HepG2 (cell line): ENCODE measurements around the gene PALM3. TPM values are rescaled to one million over a fixed set of nuclear protein-coding genes. Genes with fewer than 3 reads are reported as not detected.

Experiments used
- ATAC-seq: fragments of 200-7000 bp; cut with Tn5 transposase; 3 replicates; pipeline ENCODE4 v1.9.1; 2020; ENCODE audit warnings: mild to moderate bottlenecking, moderate library complexity
- BruUV-seq: library from RNA; stranded (reverse); fragments of 400-500 nt; replicated peaks from 2 replicates; lab custom pipeline; 2021; lab: Mats Ljungman, UMichigan
- CTCF ChIA-PET: fragments of 300-600 bp; formaldehyde crosslinking; extraction: SDS; loops from one replicate; lab custom pipeline; 2021; ENCODE audit warnings: low total read pairs, inconsistent platforms, low intra/inter-chr PET ratio; lab: Yijun Ruan, JAX
- POLR2A ChIA-PET: fragments of 350-600 bp; sonication (Branson Sonifier 250); formaldehyde crosslinking; loops from one replicate; lab custom pipeline; 2020; ENCODE audit warnings: antibody characterized with exemption, inconsistent platforms; lab: Yijun Ruan, JAX
- DNase-seq: peaks from one replicate; pipeline ENCODE4 v3.0.0-alpha.2; 2015; ENCODE audit warnings: low spot score
- FAIRE-seq: peaks from 3 replicates; lab custom pipeline; 2011; peaks lifted over from hg19 to GRCh38; lab: Jason Lieb, UNC
- H2AFZ ChIP-seq: one replicate; pipeline ENCODE4 v1.6.1; 2011; ENCODE audit warnings: low read length, inconsistent platforms
- H3K27ac ChIP-seq: fragments of 300-600 bp; 3 replicates; pipeline ENCODE4 v1.8.0; 2011; ENCODE audit warnings: mixed run types, mild to moderate bottlenecking, mixed read lengths, low read length, inconsistent platforms; ENCODE audit not compliant: insufficient read depth; ENCODE audit errors: extremely low read length
- H3K27me3 ChIP-seq, 2 experiments: fragments of 200-600 bp in 1 of 2; 2 replicates in 1 of 2; 3 replicates in 1 of 2; pipeline versions ENCODE4 v1.6.0 to v1.8.0; 2011; ENCODE audit warnings: low read length in 2 of 2, mild to moderate bottlenecking in 2 of 2, moderate library complexity in 2 of 2, inconsistent platforms in 1 of 2; ENCODE audit not compliant: insufficient read depth in 2 of 2, control insufficient read depth in 1 of 2
- H3K36me3 ChIP-seq, 2 experiments: fragments of 200-600 bp in 1 of 2; replicated peaks in 1 of 2; 2 replicates in 1 of 2; 3 replicates in 1 of 2; pipeline versions ENCODE4 v1.5.1 to v1.8.0; 2011; ENCODE audit warnings: low read length in 2 of 2, inconsistent platforms in 1 of 2; ENCODE audit not compliant: insufficient read depth in 2 of 2, control insufficient read depth in 1 of 2
- H3K4me1 ChIP-seq: 2 replicates; pipeline ENCODE4 v1.5.1; 2012; ENCODE audit warnings: low read length, inconsistent platforms; ENCODE audit not compliant: insufficient read depth
- H3K4me2 ChIP-seq: 2 replicates; pipeline ENCODE4 v1.6.0; 2011; ENCODE audit warnings: low read depth, low read length, inconsistent platforms
- H3K4me3 ChIP-seq, 3 experiments: fragments of 200-600 bp in 1 of 3; sonication (generic), shearing (Covaris generic) in 1 of 3; replicated peaks in 1 of 3; 2 replicates each; pipeline ENCODE4 v1.5.1; 2011 to 2016; ENCODE audit warnings: low read length in 3 of 3, inconsistent platforms in 2 of 3, low read depth in 2 of 3, mild to moderate bottlenecking in 2 of 3, control low read depth in 1 of 3, mixed read lengths in 1 of 3; ENCODE audit not compliant: insufficient read depth in 1 of 3
- H3K79me2 ChIP-seq: one replicate; pipeline ENCODE4 v1.6.1; 2011; ENCODE audit warnings: low read length, inconsistent platforms; ENCODE audit not compliant: insufficient read depth
- H3K9ac ChIP-seq: 2 replicates; pipeline ENCODE4 v1.6.0; 2011; ENCODE audit warnings: mild to moderate bottlenecking, low read depth, low read length, inconsistent platforms; ENCODE audit not compliant: insufficient read depth
- H3K9me3 ChIP-seq: 2 replicates; pipeline ENCODE4 v1.5.1; 2012; ENCODE audit warnings: mild to moderate bottlenecking, low read length
- H4K20me1 ChIP-seq: 2 replicates; pipeline ENCODE4 v1.6.0; 2011; ENCODE audit warnings: inconsistent platforms, mild to moderate bottlenecking, low read length, moderate library complexity; ENCODE audit not compliant: insufficient read depth
- CBX1 ChIP-seq: IDR thresholded peaks from one replicate; pipeline ENCODE4 v1.6.1; 2016; ENCODE audit warnings: antibody characterized with exemption, low read depth
- DR1 ChIP-seq: sonication (generic); formaldehyde crosslinking; IDR thresholded peaks from 2 replicates; pipeline ENCODE4 v1.8.0; 2021; ENCODE audit warnings: mild to moderate bottlenecking, missing genetic modification reagents, inconsistent platforms
- GATA4 ChIP-seq: sonication (generic); IDR thresholded peaks from 2 replicates; pipeline ENCODE4 v1.6.1; 2016; ENCODE audit warnings: antibody characterized with exemption, low read depth, borderline replicate concordance
- HOXA3 ChIP-seq: sonication (generic); formaldehyde crosslinking; IDR thresholded peaks from 2 replicates; pipeline ENCODE4 v1.5.0; 2020; ENCODE audit warnings: missing genetic modification reagents
- NR2C2 ChIP-seq: sonication (generic); formaldehyde crosslinking; IDR thresholded peaks from 2 replicates; pipeline ENCODE4 v1.4.0; 2020; ENCODE audit warnings: missing genetic modification reagents, mild to moderate bottlenecking, moderate library complexity, borderline replicate concordance
- POLR2G ChIP-seq: fragments of 200-400 bp; formaldehyde crosslinking; IDR thresholded peaks from 2 replicates; pipeline ENCODE4 v1.6.1; 2018; ENCODE audit warnings: mild to moderate bottlenecking, low read depth, low read length, moderate library complexity
- PRPF4 ChIP-seq: fragments of 200-400 bp; formaldehyde crosslinking; IDR thresholded peaks from 2 replicates; pipeline ENCODE4 v1.6.1; 2016; ENCODE audit warnings: low read length, low read depth; ENCODE audit not compliant: poor library complexity, severe bottlenecking
- SAFB2 ChIP-seq: sonication (generic); formaldehyde crosslinking; IDR thresholded peaks from 2 replicates; pipeline ENCODE4 v1.5.1; 2020; ENCODE audit warnings: missing genetic modification reagents, low read depth, mild to moderate bottlenecking, borderline replicate concordance
- SNAPC2 ChIP-seq: sonication (generic); formaldehyde crosslinking; IDR thresholded peaks from 2 replicates; pipeline ENCODE4 v1.8.1; 2022; ENCODE audit warnings: mild to moderate bottlenecking, missing genetic modification reagents
- TOPORS ChIP-seq: sonication (generic); formaldehyde crosslinking; IDR thresholded peaks from 2 replicates; pipeline ENCODE4 v1.8.0; 2023; ENCODE audit warnings: mild to moderate bottlenecking, missing genetic modification reagents
- YEATS4 ChIP-seq: sonication (generic); formaldehyde crosslinking; IDR thresholded peaks from 2 replicates; pipeline ENCODE4 v1.4.0; 2020; ENCODE audit warnings: missing genetic modification reagents, borderline replicate concordance
- ZNF563 ChIP-seq: sonication (generic); formaldehyde crosslinking; IDR thresholded peaks from 2 replicates; pipeline ENCODE4 v1.8.0; 2022; ENCODE audit warnings: mild to moderate bottlenecking, moderate library complexity, missing genetic modification reagents
- ZNF777 ChIP-seq: sonication (generic); formaldehyde crosslinking; IDR thresholded peaks from 2 replicates; pipeline ENCODE4 v1.4.0; 2020; ENCODE audit warnings: missing genetic modification reagents
- ZSCAN31 ChIP-seq: sonication (generic); formaldehyde crosslinking; IDR thresholded peaks from 2 replicates; pipeline ENCODE4 v1.5.0; 2020; ENCODE audit warnings: low read depth, mild to moderate bottlenecking, missing genetic modification reagents
- WGBS: methylation state at CpG from one replicate; pipeline ENCODE4 v1.1.6; 2017; ENCODE audit warnings: low lambda C conversion rate; 5-methylcytosine and 5-hydroxymethylcytosine counted together
- in situ Hi-C: cut with HindIII; loops from 2 replicates; pipeline ENCODE4 v1.10.0; 2017; ENCODE audit warnings: low pct_unique_long_range_greater_than_20kb; ENCODE audit not compliant: extremely low pct_ligation_motif_present
- intact Hi-C: fragments of 100-400 bp; cut with micrococcal nuclease; formaldehyde crosslinking; loops from one replicate; pipeline ENCODE4 v1.10.0; 2022; ENCODE audit not compliant: unreplicated experiment
- polyA plus RNA-seq, 8 experiments: library from polyadenylated mRNA; depleted of rRNA in 3 of 8; stranded (reverse) in 7 of 8; unstranded in 1 of 8; fragments of >200 nt; fragmentation: Illumina TruSeq in 4 of 8; extraction: Trizol in 4 of 8; gene quantifications; 2 replicates each; pipeline versions ENCODE4 v1.2.1 to v1.2.3, GENCODE V29; 2011 to 2016; ENCODE audit warnings: low read depth in 4 of 8, missing spikeins in 1 of 8, mixed read lengths in 1 of 8; ENCODE audit not compliant: insufficient read depth in 1 of 8
- total RNA-seq, 5 experiments: library from RNA; depleted of rRNA; stranded (reverse); fragments of >200 nt; fragmentation: Illumina TruSeq; extraction: Trizol; gene quantifications; 2 replicates each; pipeline ENCODE4 v1.2.3, GENCODE V29; 2016; ENCODE audit warnings: low read depth in 1 of 5
- TF ChIP-seq, protein P1 (sequence below): sonication (generic); formaldehyde crosslinking; IDR thresholded peaks from 2 replicates; pipeline ENCODE4 v1.5.1; 2020; ENCODE audit warnings: mild to moderate bottlenecking, missing genetic modification reagents, moderate library complexity
- TF ChIP-seq, protein P2 (sequence below): sonication (generic); formaldehyde crosslinking; IDR thresholded peaks from 2 replicates; pipeline ENCODE4 v1.4.0; 2020; ENCODE audit warnings: missing genetic modification reagents

Gene PALM3
- total and polyA plus RNA-seq, 2 of the 13 experiments (the other 11 are each of a cell fraction or from before 2014, with no cell fraction given), result 0.79 to 2.4 TPM

DNA sequence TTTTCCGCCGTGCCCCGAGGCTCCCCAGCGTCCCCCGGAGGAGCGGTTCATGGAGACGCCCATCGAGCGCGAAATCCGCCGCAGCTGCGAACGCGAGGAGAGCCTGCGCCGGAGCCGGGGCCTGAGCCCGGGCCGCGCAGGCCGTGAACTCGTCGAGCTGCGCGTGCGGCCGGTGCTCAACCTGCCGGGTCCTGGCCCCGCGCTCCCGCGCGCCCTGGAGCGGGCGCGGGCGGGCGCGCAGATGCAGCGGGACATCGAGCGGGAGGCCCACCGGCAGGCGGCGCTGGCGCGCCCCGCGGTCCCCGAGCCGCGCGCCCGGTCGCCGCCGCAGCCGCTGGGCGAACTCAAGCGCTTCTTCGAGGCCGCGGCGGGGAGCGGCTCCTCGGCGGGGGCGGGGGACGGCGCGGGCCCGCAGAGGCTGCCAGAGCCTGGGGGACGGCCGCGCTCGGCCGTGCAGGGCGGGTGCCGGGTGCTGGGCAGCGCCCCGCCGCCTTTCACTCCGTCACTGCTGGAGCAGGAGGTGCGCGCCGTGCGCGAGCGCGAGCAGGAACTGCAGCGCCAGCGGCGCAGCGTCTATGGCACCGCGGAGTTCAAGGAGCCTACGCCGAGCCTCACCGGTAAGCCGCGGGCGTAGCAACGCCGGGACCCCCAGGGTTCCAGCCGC is 11.5 kb upstream of the PALM3 start:
- Histone ChIP-seq H3K4me3 (peak overlapping the region; percentile 76 to 94 (median 80)), H3K27ac (peak overlapping the region; percentile 91), H3K9ac (peak overlapping the region; percentile 79), H3K79me2 (peaks cover 3% of the 10 kb centered on the region), H4K20me1 (no peaks in the 10 kb centered on the region), H2AFZ (no peak overlapping the region), H3K4me1 (peaks cover 8% of the 10 kb centered on the region), H3K9me3 (no peaks in the 10 kb centered on the region), H3K27me3 (no peaks in the 10 kb centered on the region; a peak in 2 of 5 replicates), H3K36me3 (no peaks in the 10 kb centered on the region), H3K4me2 (peak overlapping the region; percentile 98)
- intact Hi-C loops, result loop anchor here (5.0 kb wide), 1 partner anchor 66 kb away; the partner anchor contains the start of gene RFX1
- FAIRE-seq (no peak), ATAC-seq (peak; percentile 46), DNase-seq (no peak)
- in situ Hi-C loops, result loop anchor here (5.0 to 25.0 kb wide), 2 partner anchors 191 to 311 kb away; partner anchors contain the start of genes C19orf53 and MRI1
- CTCF ChIA-PET, result interaction anchor here (0.6 to 4.7 kb wide), 6 partner anchors 12 to 192 kb away, joined by 3 to 79 read pairs (median 4); partner anchors contain the start of gene SAMD1
- POLR2A ChIA-PET, result interaction anchor here (1.1 to 5.2 kb wide), 9 partner anchors 8 to 200 kb away, joined by 3 to 62 read pairs (median 6); partner anchors contain the start of genes ASF1B, DCAF15, IL27RA and PALM3
- no TSS peak for BruUV-seq
- WGBS, result 0% methylated on average over 23 of the region's 106 CpGs
- TF ChIP-seq GATA4, result no peak
- TF ChIP-seq SAFB2 (CRISPR knock-in tag), result peak; percentile 59; the same call in 1 of the 2 replicates
- no peak for TF ChIP-seq PRPF4
- TF ChIP-seq POLR2G, result 0 out of 2 replicates have a peak, but pooled peaks have one; percentile 11
- TF ChIP-seq SNAPC2, result no peak
- no peak for TF ChIP-seq CBX1
- TF ChIP-seq ZNF563 (CRISPR knock-in tag), result no peak; the same call in 1 of the 2 replicates
- TF ChIP-seq ZNF777 (CRISPR knock-in tag), result peak; percentile 90
- TF ChIP-seq NR2C2 (CRISPR knock-in tag), result no peak; the same call in 1 of the 2 replicates
- peak; percentile 15; the same call in 1 of the 2 replicates for TF ChIP-seq HOXA3 (CRISPR knock-in tag)
- TF ChIP-seq ZSCAN31 (CRISPR knock-in tag), result 0 out of 2 replicates have a peak, but pooled peaks have one; percentile 19
- TF ChIP-seq, protein P1, sequence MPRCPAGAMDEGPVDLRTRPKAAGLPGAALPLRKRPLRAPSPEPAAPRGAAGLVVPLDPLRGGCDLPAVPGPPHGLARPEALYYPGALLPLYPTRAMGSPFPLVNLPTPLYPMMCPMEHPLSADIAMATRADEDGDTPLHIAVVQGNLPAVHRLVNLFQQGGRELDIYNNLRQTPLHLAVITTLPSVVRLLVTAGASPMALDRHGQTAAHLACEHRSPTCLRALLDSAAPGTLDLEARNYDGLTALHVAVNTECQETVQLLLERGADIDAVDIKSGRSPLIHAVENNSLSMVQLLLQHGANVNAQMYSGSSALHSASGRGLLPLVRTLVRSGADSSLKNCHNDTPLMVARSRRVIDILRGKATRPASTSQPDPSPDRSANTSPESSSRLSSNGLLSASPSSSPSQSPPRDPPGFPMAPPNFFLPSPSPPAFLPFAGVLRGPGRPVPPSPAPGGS (CRISPR knock-in tag), result no peak; the same call in 1 of the 2 replicates
- TF ChIP-seq YEATS4, result peak; percentile 27; the same call in 1 of the 2 replicates
- no peak for TF ChIP-seq TOPORS
- TF ChIP-seq DR1 (CRISPR knock-in tag), result 0 out of 2 replicates have a peak, but pooled peaks have one; percentile 6
- TF ChIP-seq, protein P2, sequence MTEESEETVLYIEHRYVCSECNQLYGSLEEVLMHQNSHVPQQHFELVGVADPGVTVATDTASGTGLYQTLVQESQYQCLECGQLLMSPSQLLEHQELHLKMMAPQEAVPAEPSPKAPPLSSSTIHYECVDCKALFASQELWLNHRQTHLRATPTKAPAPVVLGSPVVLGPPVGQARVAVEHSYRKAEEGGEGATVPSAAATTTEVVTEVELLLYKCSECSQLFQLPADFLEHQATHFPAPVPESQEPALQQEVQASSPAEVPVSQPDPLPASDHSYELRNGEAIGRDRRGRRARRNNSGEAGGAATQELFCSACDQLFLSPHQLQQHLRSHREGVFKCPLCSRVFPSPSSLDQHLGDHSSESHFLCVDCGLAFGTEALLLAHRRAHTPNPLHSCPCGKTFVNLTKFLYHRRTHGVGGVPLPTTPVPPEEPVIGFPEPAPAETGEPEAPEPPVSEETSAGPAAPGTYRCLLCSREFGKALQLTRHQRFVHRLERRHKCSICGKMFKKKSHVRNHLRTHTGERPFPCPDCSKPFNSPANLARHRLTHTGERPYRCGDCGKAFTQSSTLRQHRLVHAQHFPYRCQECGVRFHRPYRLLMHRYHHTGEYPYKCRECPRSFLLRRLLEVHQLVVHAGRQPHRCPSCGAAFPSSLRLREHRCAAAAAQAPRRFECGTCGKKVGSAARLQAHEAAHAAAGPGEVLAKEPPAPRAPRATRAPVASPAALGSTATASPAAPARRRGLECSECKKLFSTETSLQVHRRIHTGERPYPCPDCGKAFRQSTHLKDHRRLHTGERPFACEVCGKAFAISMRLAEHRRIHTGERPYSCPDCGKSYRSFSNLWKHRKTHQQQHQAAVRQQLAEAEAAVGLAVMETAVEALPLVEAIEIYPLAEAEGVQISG (CRISPR knock-in tag), result peak; percentile 79
